Ishikawa (cell line): ENCODE data around the gene SLC26A2.

Experiments used
- CEBPB ChIP-seq: IDR thresholded peaks from 2 replicates; pipeline ENCODE4 v1.6.1; 2012
- CREB1 ChIP-seq: IDR thresholded peaks from 2 replicates; pipeline ENCODE4 v1.6.1; 2012; ENCODE audit warnings: low read depth
- EGR1 ChIP-seq: IDR thresholded peaks from 2 replicates; pipeline ENCODE4 v1.6.1; 2012
- EP300 ChIP-seq: IDR thresholded peaks from 2 replicates; pipeline ENCODE4 v1.6.1; 2012; ENCODE audit warnings: borderline replicate concordance
- FOXM1 ChIP-seq: IDR thresholded peaks from 2 replicates; pipeline ENCODE4 v1.6.1; 2012; ENCODE audit warnings: low read depth, borderline replicate concordance
- MAX ChIP-seq: IDR thresholded peaks from 2 replicates; pipeline ENCODE4 v1.6.1; 2012
- NFIC ChIP-seq: IDR thresholded peaks from 2 replicates; pipeline ENCODE4 v1.6.1; 2012
- RAD21 ChIP-seq: IDR thresholded peaks from 2 replicates; pipeline ENCODE4 v1.6.1; 2012; ENCODE audit warnings: low read depth
- REST ChIP-seq: IDR thresholded peaks from 2 replicates; pipeline ENCODE4 v1.6.1; 2012; ENCODE audit warnings: low read depth, mild to moderate bottlenecking
- TAF1 ChIP-seq: IDR thresholded peaks from 2 replicates; pipeline ENCODE4 v1.6.1; 2012; ENCODE audit warnings: low read depth, mild to moderate bottlenecking
- TCF12 ChIP-seq: IDR thresholded peaks from 2 replicates; pipeline ENCODE4 v1.6.1; 2012; ENCODE audit warnings: low read depth
- TEAD4 ChIP-seq: IDR thresholded peaks from 2 replicates; pipeline ENCODE4 v1.6.1; 2012
- USF1 ChIP-seq: IDR thresholded peaks from 2 replicates; pipeline ENCODE4 v1.6.1; 2012
- YY1 ChIP-seq: IDR thresholded peaks from 2 replicates; pipeline ENCODE4 v1.6.1; 2012; ENCODE audit warnings: low read depth
- ZBTB7A ChIP-seq: IDR thresholded peaks from 2 replicates; pipeline ENCODE4 v1.6.1; 2012; ENCODE audit warnings: low read depth

SLC26A2 gene

GRCh38 chr5:150000256-150000989, 39.9 kb downstream of the SLC26A2 start, which contains the start of the genes HMGXB3 and TIGD6:
Gene HMGXB3 (plus strand): TSS chr5:150000739. CDS start chr5:150004853, 4,114 bp downstream.
Gene TIGD6 (minus strand): TSS chr5:150000654. CDS start chr5:149996348, 4,306 bp downstream.
- peak; percentile 96 for TF ChIP-seq USF1
- TF ChIP-seq MAX = peak; percentile 78; the same call in 1 of the 2 replicates
- TF ChIP-seq REST = no peak
- TF ChIP-seq TCF12 = peak; percentile 52
- 0 out of 2 replicates have a peak, but pooled peaks have one; percentile 12 for TF ChIP-seq TEAD4
- TF ChIP-seq FOXM1 = no peak
- TF ChIP-seq CEBPB = no peak; the same call in 1 of the 2 replicates
- TF ChIP-seq EP300 = peak; percentile 32; the same call in 1 of the 2 replicates
- TF ChIP-seq TAF1 = peak; percentile 76
- TF ChIP-seq YY1 = peak; percentile 74
- TF ChIP-seq NFIC = no peak
- peak; percentile 86 for TF ChIP-seq ZBTB7A
- TF ChIP-seq RAD21 = no peak
- TF ChIP-seq CREB1 = peak; percentile 48
- TF ChIP-seq EGR1 = no peak

- TF ChIP-seq TEAD4 = no peak
- no peak for TF ChIP-seq REST
- TF ChIP-seq USF1 = no peak
- TF ChIP-seq MAX = no peak
- TF ChIP-seq CEBPB = no peak
These were observed 40.6 kb downstream of the SLC26A2 start for GRCh38 chr5:150000990-150001659.

GRCh38 chr5:150001660-150002486, 41.3 kb downstream of the SLC26A2 start:
- TF ChIP-seq RAD21 (0 out of 2 replicates have a peak, but pooled peaks have one; percentile 12), EGR1 (no peak)

- TF ChIP-seq NFIC (no peak), TAF1 (no peak), YY1 (no peak), MAX (no peak), EGR1 (no peak), USF1 (no peak), EP300 (no peak), REST (no peak), CREB1 (no peak), CEBPB (no peak), ZBTB7A (no peak), RAD21 (no peak), TCF12 (no peak), FOXM1 (no peak), TEAD4 (no peak)
These were observed 45.8 kb downstream of the SLC26A2 start for GRCh38 chr5:150006318-150006717.
